GM12865 (cell line): Measurements from ENCODE around the gene NCR2.

Experiments
- DNase-seq: peaks from one replicate; pipeline ENCODE4 v3.0.0; 2010; ENCODE audit warnings: low read depth
- H3K4me3 ChIP-seq: 2 replicates; pipeline ENCODE4 v1.5.1; 2011; ENCODE audit warnings: mild to moderate bottlenecking, low read depth, low read length, control low read depth
- CTCF ChIP-seq: IDR thresholded peaks from 2 replicates; pipeline ENCODE4 v1.5.1; 2011; ENCODE audit warnings: low read length, control low read depth, low read depth, inconsistent platforms; ENCODE audit not compliant: insufficient read depth; ENCODE audit errors: missing control alignments

The NCR2 gene

GRCh38 chr6:41331401-41332150, 3.8 kb upstream of the NCR2 start:
- no peak overlapping the region for H3K4me3 ChIP-seq
- no peak for DNase-seq
- TF ChIP-seq CTCF = no peak

- no peak for DNase-seq
- TF ChIP-seq CTCF = no peak
- H3K4me3 ChIP-seq = no peak overlapping the region
These were observed 3.2 kb upstream of the NCR2 start for GRCh38 chr6:41332241-41332640.

GRCh38 chr6:41332842-41333736, 2.3 kb upstream of the NCR2 start:
- no peak for DNase-seq

GRCh38 chr6:41334482-41335040, 847 bp upstream of the NCR2 start:
- peak; percentile 27 for TF ChIP-seq CTCF
- H3K4me3 ChIP-seq = no peak overlapping the region
- DNase-seq = peak; percentile 44

More at GRCh38 chr6:41332842-41333736, 2.3 kb upstream of the NCR2 start:
- no peak overlapping the region for H3K4me3 ChIP-seq
- no peak for TF ChIP-seq CTCF

- no peak for TF ChIP-seq CTCF
- no peak for DNase-seq
- no peak overlapping the region for H3K4me3 ChIP-seq
These were observed 535 bp downstream of the NCR2 start for GRCh38 chr6:41335943-41336342.

GRCh38 chr6:41336824-41337223, 1.4 kb downstream of the NCR2 start:
- DNase-seq = no peak
- H3K4me3 ChIP-seq = no peak overlapping the region
- no peak for TF ChIP-seq CTCF
